Kidney epithelial cell (primary cell): Measurements from ENCODE around the gene PPP4R2. TPM values are rescaled to one million over a fixed set of nuclear protein-coding genes. Genes with fewer than 3 reads are reported as not detected.
A peak's percentile ranks its signal among the peaks of the same experiment; 100 is the strongest.
"Not testable (repeated sequence)": the region's sequence is repeated elsewhere in the genome, so short reads cannot be mapped to it uniquely, and the experiment has no call there.

Experiments used
- DNase-seq: peaks from one replicate; pipeline ENCODE4 v3.0.0-alpha.2; 2010; ENCODE audit warnings: low read depth
- H3K27me3 ChIP-seq: 2 replicates; pipeline ENCODE4 v1.6.0; 2011; ENCODE audit warnings: low read length; ENCODE audit not compliant: control insufficient read depth, insufficient read depth
- H3K36me3 ChIP-seq: 2 replicates; pipeline ENCODE4 v1.5.1; 2011; ENCODE audit warnings: low read length; ENCODE audit not compliant: control insufficient read depth, insufficient read depth
- H3K4me3 ChIP-seq: 2 replicates; pipeline ENCODE4 v1.5.1; 2011; ENCODE audit warnings: low read depth, mild to moderate bottlenecking, control low read depth, low read length
- CTCF ChIP-seq: IDR thresholded peaks from 2 replicates; pipeline ENCODE4 v1.5.1; 2011; ENCODE audit warnings: mild to moderate bottlenecking, moderate library complexity, low read length, control low read depth, inconsistent platforms; ENCODE audit not compliant: insufficient read depth, poor library complexity, severe bottlenecking
- total RNA-seq: library from RNA; depleted of rRNA; stranded (reverse); fragments of >200 nt; gene quantifications from 2 replicates; pipeline ENCODE4 v1.2.3, GENCODE V29; 2015

PPP4R2 gene
- total RNA-seq, 1 donor from 2014 or later, result 42.5 TPM

GRCh38 chr3:72995337-72995736 is 1.3 kb upstream of the PPP4R2 start:
- Histone ChIP-seq H3K27me3 (no peaks in the 10 kb centered on the region), H3K4me3 (no peak overlapping the region), H3K36me3 (no peaks in the 10 kb centered on the region)
- DNase-seq, result no peak
- TF ChIP-seq CTCF, result no peak

GRCh38 chr3:72996121-72996472 is 514 bp upstream of the PPP4R2 start:
- Histone ChIP-seq H3K36me3 (no peaks in the 10 kb centered on the region), H3K27me3 (no peaks in the 10 kb centered on the region), H3K4me3 (peak overlapping the region; percentile 96)
- no peak for TF ChIP-seq CTCF
- DNase-seq, result no peak

- H3K4me3 ChIP-seq, result peak overlapping the region; percentile 96
- no peaks in the 10 kb centered on the region for H3K36me3 ChIP-seq
- peak; percentile 35 for DNase-seq
- TF ChIP-seq CTCF, result peak; percentile 49
- H3K27me3 ChIP-seq, result no peaks in the 10 kb centered on the region
These were observed 880 bp downstream of the PPP4R2 start for GRCh38 chr3:72997421-72997961.

- no peak for DNase-seq
- TF ChIP-seq CTCF, result no peak
- peak overlapping the region; percentile 96 for H3K4me3 ChIP-seq
- H3K27me3 ChIP-seq, result no peaks in the 10 kb centered on the region
- no peaks in the 10 kb centered on the region for H3K36me3 ChIP-seq
These were observed 1.9 kb downstream of the PPP4R2 start for GRCh38 chr3:72998466-72998865.

- no peak for TF ChIP-seq CTCF
- no peak for DNase-seq
- H3K4me3 ChIP-seq, result no peak overlapping the region
- H3K36me3 ChIP-seq, result no peaks in the 10 kb centered on the region
- H3K27me3 ChIP-seq, result no peaks in the 10 kb centered on the region
These were observed 3.3 kb downstream of the PPP4R2 start for GRCh38 chr3:72999951-73000350.

GRCh38 chr3:73003050-73003449 is 6.4 kb downstream of the PPP4R2 start:
- H3K36me3 ChIP-seq, result not testable (repeated sequence)

GRCh38 chr3:73004316-73004715 is 7.7 kb downstream of the PPP4R2 start:
- Histone ChIP-seq H3K4me3 (no peak overlapping the region), H3K36me3 (no peaks in the 10 kb centered on the region), H3K27me3 (no peaks in the 10 kb centered on the region)
- DNase-seq, result no peak
- no peak for TF ChIP-seq CTCF

More at GRCh38 chr3:73003050-73003449, 6.4 kb downstream of the PPP4R2 start:
- not testable (repeated sequence) for H3K27me3 ChIP-seq, DNase-seq, H3K4me3 ChIP-seq
